ENCODE results near the gene WNT1. TPM values are rescaled to one million over a fixed set of nuclear protein-coding genes. Genes with fewer than 3 reads are reported as not detected.
A peak's percentile ranks its signal among the peaks of the same experiment; 100 is the strongest.

WNT1 gene
- total and polyA plus RNA-seq, 9 of the 15 experiments (the other 6 are each of a cell fraction or from before 2014, with no cell fraction given), result not detected

DNA sequence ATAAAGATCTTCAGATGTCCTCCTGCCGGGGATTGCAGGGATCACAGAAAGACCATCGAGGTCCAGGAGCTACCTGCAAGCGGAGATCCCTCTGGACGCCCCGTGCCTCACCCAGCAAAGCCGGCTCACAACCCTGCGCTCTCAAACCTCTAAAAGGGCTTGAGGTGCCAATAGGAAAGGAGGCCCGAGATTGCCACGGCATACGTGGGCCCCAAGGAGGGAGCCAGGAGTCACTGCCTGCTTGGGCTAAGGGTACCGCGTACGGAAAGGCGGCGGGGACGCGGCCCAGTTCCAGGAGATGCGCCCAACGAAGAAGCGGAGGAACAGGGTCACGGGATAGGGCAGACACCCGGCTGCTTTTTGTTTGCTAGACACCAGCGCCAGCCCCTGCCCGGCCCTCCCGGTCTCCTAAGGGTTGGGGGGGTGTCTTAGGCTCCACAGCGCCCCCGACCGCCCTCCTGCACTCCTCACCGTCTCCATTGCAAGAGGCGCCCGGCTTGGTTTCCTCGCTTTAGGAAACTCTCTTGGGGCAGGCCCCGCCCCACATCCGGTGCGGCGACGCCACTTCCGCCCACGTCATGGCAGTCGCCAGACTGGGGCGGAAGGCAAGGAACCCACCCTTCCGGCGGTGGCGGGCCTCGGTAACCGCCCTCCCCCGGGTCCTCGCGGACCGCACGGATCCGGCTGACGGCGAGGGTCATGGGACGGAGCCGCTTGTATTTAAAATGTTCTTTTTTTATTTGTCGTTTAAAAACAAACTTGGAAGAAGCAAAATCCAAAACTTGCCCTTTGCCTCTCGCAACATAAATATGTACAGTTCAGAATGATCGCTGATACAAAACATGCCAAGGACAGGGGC, 40.4 kb downstream of the WNT1 start, which contains the start of gene PRKAG1 (continued):
- TF ChIP-seq, protein P1, sequence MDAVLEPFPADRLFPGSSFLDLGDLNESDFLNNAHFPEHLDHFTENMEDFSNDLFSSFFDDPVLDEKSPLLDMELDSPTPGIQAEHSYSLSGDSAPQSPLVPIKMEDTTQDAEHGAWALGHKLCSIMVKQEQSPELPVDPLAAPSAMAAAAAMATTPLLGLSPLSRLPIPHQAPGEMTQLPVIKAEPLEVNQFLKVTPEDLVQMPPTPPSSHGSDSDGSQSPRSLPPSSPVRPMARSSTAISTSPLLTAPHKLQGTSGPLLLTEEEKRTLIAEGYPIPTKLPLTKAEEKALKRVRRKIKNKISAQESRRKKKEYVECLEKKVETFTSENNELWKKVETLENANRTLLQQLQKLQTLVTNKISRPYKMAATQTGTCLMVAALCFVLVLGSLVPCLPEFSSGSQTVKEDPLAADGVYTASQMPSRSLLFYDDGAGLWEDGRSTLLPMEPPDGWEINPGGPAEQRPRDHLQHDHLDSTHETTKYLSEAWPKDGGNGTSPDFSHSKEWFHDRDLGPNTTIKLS (IDR thresholded peaks at IDR 0.05; ENCODE audit: borderline replicate concordance, low read depth), result peak; percentile 89
- no peak for TF ChIP-seq RBM25 (IDR thresholded peaks at IDR 0.05; ENCODE audit: low read depth, low read length, severe bottlenecking)
- TF ChIP-seq SAP30 (IDR thresholded peaks at IDR 0.05; ENCODE audit: borderline replicate concordance, insufficient read depth, low read depth, low read length, poor library complexity, severe bottlenecking), result no peak
- no peak for TF ChIP-seq ZNF212 (CRISPR knock-in tag; IDR thresholded peaks at IDR 0.05)
- peak; percentile 79; the same call in 1 of the 2 replicates for TF ChIP-seq CBX1 (IDR thresholded peaks at IDR 0.05; ENCODE audit: low read depth)
- TF ChIP-seq TEAD1 (CRISPR knock-in tag; IDR thresholded peaks at IDR 0.05), result no peak
- no peak for TF ChIP-seq TAF15 (IDR thresholded peaks at IDR 0.05; ENCODE audit: low read depth, low read length)
- no peak for TF ChIP-seq CBX5 (IDR thresholded peaks at IDR 0.05; ENCODE audit: borderline replicate concordance, low read depth)
- no peak for TF ChIP-seq MCM3 (IDR thresholded peaks at IDR 0.05)
- no peak for TF ChIP-seq ARHGAP35 (IDR thresholded peaks at IDR 0.05; ENCODE audit: partially characterized antibody)
- no peak for TF ChIP-seq TOE1 (IDR thresholded peaks at IDR 0.05; ENCODE audit: borderline replicate concordance)
- 0 out of 2 replicates have a peak, but pooled peaks have one; percentile 63 for TF ChIP-seq TOE1 (CRISPR knock-in tag; IDR thresholded peaks at IDR 0.05; ENCODE audit: borderline replicate concordance, low read depth)
- TF ChIP-seq, protein P2, sequence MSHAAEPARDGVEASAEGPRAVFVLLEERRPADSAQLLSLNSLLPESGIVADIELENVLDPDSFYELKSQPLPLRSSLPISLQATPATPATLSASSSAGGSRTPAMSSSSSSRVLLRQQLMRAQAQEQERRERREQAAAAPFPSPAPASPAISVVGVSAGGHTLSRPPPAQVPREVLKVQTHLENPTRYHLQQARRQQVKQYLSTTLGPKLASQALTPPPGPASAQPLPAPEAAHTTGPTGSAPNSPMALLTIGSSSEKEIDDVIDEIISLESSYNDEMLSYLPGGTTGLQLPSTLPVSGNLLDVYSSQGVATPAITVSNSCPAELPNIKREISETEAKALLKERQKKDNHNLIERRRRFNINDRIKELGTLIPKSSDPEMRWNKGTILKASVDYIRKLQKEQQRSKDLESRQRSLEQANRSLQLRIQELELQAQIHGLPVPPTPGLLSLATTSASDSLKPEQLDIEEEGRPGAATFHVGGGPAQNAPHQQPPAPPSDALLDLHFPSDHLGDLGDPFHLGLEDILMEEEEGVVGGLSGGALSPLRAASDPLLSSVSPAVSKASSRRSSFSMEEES (CRISPR knock-in tag; IDR thresholded peaks at IDR 0.05), result no peak
- TF ChIP-seq, protein P3, sequence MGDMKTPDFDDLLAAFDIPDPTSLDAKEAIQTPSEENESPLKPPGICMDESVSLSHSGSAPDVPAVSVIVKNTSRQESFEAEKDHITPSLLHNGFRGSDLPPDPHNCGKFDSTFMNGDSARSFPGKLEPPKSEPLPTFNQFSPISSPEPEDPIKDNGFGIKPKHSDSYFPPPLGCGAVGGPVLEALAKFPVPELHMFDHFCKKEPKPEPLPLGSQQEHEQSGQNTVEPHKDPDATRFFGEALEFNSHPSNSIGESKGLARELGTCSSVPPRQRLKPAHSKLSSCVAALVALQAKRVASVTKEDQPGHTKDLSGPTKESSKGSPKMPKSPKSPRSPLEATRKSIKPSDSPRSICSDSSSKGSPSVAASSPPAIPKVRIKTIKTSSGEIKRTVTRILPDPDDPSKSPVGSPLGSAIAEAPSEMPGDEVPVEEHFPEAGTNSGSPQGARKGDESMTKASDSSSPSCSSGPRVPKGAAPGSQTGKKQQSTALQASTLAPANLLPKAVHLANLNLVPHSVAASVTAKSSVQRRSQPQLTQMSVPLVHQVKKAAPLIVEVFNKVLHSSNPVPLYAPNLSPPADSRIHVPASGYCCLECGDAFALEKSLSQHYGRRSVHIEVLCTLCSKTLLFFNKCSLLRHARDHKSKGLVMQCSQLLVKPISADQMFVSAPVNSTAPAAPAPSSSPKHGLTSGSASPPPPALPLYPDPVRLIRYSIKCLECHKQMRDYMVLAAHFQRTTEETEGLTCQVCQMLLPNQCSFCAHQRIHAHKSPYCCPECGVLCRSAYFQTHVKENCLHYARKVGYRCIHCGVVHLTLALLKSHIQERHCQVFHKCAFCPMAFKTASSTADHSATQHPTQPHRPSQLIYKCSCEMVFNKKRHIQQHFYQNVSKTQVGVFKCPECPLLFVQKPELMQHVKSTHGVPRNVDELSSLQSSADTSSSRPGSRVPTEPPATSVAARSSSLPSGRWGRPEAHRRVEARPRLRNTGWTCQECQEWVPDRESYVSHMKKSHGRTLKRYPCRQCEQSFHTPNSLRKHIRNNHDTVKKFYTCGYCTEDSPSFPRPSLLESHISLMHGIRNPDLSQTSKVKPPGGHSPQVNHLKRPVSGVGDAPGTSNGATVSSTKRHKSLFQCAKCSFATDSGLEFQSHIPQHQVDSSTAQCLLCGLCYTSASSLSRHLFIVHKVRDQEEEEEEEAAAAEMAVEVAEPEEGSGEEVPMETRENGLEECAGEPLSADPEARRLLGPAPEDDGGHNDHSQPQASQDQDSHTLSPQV (IDR thresholded peaks at IDR 0.05), result peak; percentile 89
- peak in 1 of 2 experiments; percentile 25; a peak in 2 of 4 replicates for TF ChIP-seq NRF1 (conservative IDR thresholded peaks at IDR 0.05 in 1 of 2, IDR thresholded peaks at IDR 0.05 in 1 of 2)
- TF ChIP-seq SRSF1 (IDR thresholded peaks at IDR 0.05; ENCODE audit: low read depth, low read length), result 0 out of 2 replicates have a peak, but pooled peaks have one; percentile 88

Data from K562 (cell line).